KOPT-K1 (cell line): ENCODE results near the gene GRIK5.

Experiments used
- H3K27ac ChIP-seq: fragments of 200-600 bp; sonication (generic); 2 replicates; pipeline ENCODE4 v1.5.1; 2016; ENCODE audit warnings: antibody characterized with exemption, mild to moderate bottlenecking, low read depth, low read length; ENCODE audit not compliant: poor library complexity, severe bottlenecking
- H3K36me3 ChIP-seq: fragments of 200-600 bp; sonication (generic); 2 replicates; pipeline ENCODE4 v1.5.1; 2017; ENCODE audit warnings: antibody characterized with exemption, mild to moderate bottlenecking, low read length, moderate library complexity; ENCODE audit not compliant: insufficient read depth
- H3K9me3 ChIP-seq: fragments of 200-600 bp; sonication (generic); 2 replicates; pipeline ENCODE4 v1.5.1; 2017; ENCODE audit warnings: antibody characterized with exemption, low read length, mild to moderate bottlenecking; ENCODE audit not compliant: insufficient read depth, poor library complexity, severe bottlenecking

GRIK5 gene

GRCh38 chr19:41990615-41991014, 79.4 kb downstream of the GRIK5 start:
- Histone ChIP-seq H3K27ac (no peak overlapping the region), H3K36me3 (no peaks in the 10 kb centered on the region; the same call in 1 of the 2 replicates), H3K9me3 (no peaks in the 10 kb centered on the region)

GRCh38 chr19:41990028-41990427, 80.0 kb downstream of the GRIK5 start:
- no peaks in the 10 kb centered on the region for H3K9me3 ChIP-seq
- no peaks in the 10 kb centered on the region; the same call in 1 of the 2 replicates for H3K36me3 ChIP-seq
- H3K27ac ChIP-seq, result no peak overlapping the region

- no peak overlapping the region for H3K27ac ChIP-seq
- H3K9me3 ChIP-seq, result no peaks in the 10 kb centered on the region
- no peaks in the 10 kb centered on the region; the same call in 1 of the 2 replicates for H3K36me3 ChIP-seq
These were observed 81.1 kb downstream of the GRIK5 start for GRCh38 chr19:41988947-41989346.

- H3K9me3 ChIP-seq, result no peaks in the 10 kb centered on the region
- no peaks in the 10 kb centered on the region; the same call in 1 of the 2 replicates for H3K36me3 ChIP-seq
- no peak overlapping the region for H3K27ac ChIP-seq
These were observed 82.7 kb downstream of the GRIK5 start for GRCh38 chr19:41987141-41987860.

GRCh38 chr19:41984961-41985360, 85.0 kb downstream of the GRIK5 start:
- no peak overlapping the region for H3K27ac ChIP-seq
- H3K36me3 ChIP-seq, result no peaks in the 10 kb centered on the region; the same call in 1 of the 2 replicates
- no peaks in the 10 kb centered on the region for H3K9me3 ChIP-seq

GRCh38 chr19:41981724-41982123, 88.3 kb downstream of the GRIK5 start:
- H3K27ac ChIP-seq, result no peak overlapping the region
- no peaks in the 10 kb centered on the region for H3K9me3 ChIP-seq
- no peaks in the 10 kb centered on the region for H3K36me3 ChIP-seq

GRCh38 chr19:41978470-41978869, 91.5 kb downstream of the GRIK5 start:
- no peaks in the 10 kb centered on the region for H3K9me3 ChIP-seq
- no peak overlapping the region for H3K27ac ChIP-seq
- H3K36me3 ChIP-seq, result no peaks in the 10 kb centered on the region

- H3K36me3 ChIP-seq, result no peaks in the 10 kb centered on the region
- H3K27ac ChIP-seq, result no peak overlapping the region
- H3K9me3 ChIP-seq, result no peaks in the 10 kb centered on the region
These were observed 92.1 kb downstream of the GRIK5 start for GRCh38 chr19:41977916-41978315.

- H3K27ac ChIP-seq, result no peak overlapping the region
- H3K9me3 ChIP-seq, result no peaks in the 10 kb centered on the region
- H3K36me3 ChIP-seq, result no peaks in the 10 kb centered on the region
These were observed 95.4 kb downstream of the GRIK5 start for GRCh38 chr19:41974652-41975051.

- no peaks in the 10 kb centered on the region for H3K36me3 ChIP-seq
- no peaks in the 10 kb centered on the region for H3K9me3 ChIP-seq
- H3K27ac ChIP-seq, result no peak overlapping the region
These were observed 98.6 kb downstream of the GRIK5 start for GRCh38 chr19:41971363-41971762.

- H3K9me3 ChIP-seq, result no peaks in the 10 kb centered on the region
- H3K36me3 ChIP-seq, result no peaks in the 10 kb centered on the region
- no peak overlapping the region for H3K27ac ChIP-seq
These were observed 100.1 kb downstream of the GRIK5 start for GRCh38 chr19:41969772-41970458.

GRCh38 chr19:41968751-41969595, 101.0 kb downstream of the GRIK5 start:
- Histone ChIP-seq H3K36me3 (no peaks in the 10 kb centered on the region), H3K27ac (no peak overlapping the region), H3K9me3 (no peaks in the 10 kb centered on the region)

- Histone ChIP-seq H3K27ac (no peak overlapping the region), H3K9me3 (no peaks in the 10 kb centered on the region)
These were observed 102.8 kb downstream of the GRIK5 start for GRCh38 chr19:41967054-41967783.

GRCh38 chr19:41965106-41965505, 104.9 kb downstream of the GRIK5 start:
- H3K36me3 ChIP-seq, result no peaks in the 10 kb centered on the region
- H3K27ac ChIP-seq, result peak overlapping the region; percentile 18
- H3K9me3 ChIP-seq, result no peaks in the 10 kb centered on the region

More at GRCh38 chr19:41967054-41967783, 102.8 kb downstream of the GRIK5 start:
- no peaks in the 10 kb centered on the region for H3K36me3 ChIP-seq
